Colon (tissue), 2 donors: ENCODE measurements around the gene ZNF521.

Experiments
- FAIRE-seq: peaks from 2 replicates; lab custom pipeline; 2012; peaks lifted over from hg19 to GRCh38; lab: Jason Lieb, UNC
- donor health status: control.
- donor health status: control.

The ZNF521 gene

DNA sequence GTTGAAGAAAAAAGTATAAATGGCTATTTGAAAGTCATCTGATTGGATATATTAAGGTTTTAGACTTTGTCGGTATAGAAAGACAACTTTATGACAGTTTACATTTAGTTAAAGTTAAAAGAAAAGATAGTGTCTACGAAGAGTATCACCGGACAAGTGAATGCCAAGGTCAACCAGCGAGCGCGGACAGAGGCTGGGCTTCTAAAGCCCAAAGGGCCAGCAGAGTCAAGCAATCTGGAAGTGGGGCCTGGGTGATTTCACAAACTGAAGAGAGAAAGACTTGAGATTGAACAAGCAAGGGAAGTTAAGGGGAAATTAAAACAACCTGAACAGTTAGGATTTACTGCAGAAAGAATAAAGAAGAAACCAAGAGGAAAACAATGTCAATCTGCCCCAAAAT lies 16.3 kb downstream of the ZNF521 start:
- no peak for FAIRE-seq

DNA sequence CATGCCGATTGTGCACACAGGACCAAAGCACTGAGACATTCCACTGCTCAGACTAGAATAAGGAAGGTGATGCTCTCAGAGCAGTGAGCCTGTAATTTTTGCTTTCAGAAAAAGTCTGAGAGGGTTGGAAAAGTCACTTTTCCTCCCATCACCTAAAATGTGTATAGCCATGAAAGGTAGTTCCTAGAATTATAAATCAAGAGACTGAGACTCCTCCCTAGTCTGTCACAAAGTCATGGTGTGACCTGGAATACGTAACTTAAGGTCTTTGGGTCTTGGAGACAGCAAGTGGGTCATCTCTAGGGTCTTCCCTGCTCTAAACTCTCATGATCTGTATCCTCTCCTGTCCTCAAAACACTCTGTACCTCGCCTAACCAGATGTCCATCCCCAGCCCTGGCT lies 16.9 kb downstream of the ZNF521 start:
- FAIRE-seq = no peak

DNA sequence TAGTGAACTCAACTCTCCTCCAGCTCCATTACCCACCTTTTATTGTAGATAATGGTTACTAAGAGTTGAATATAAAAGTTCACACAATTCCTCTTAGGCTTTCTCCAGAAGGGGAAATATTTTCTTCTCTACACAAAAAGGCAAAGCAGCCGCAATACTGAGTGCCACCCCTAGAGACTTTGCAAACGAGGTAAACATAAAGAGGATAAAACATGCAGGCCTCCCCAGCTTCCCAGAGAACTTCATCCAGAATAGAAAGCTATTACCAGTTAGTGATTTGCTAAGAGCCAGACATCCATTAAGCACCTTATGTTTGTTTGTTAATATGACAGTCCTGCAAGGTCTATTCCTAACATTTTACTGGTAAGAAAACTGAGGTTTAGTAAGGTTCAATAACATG lies 17.4 kb downstream of the ZNF521 start:
- no peak for FAIRE-seq

DNA sequence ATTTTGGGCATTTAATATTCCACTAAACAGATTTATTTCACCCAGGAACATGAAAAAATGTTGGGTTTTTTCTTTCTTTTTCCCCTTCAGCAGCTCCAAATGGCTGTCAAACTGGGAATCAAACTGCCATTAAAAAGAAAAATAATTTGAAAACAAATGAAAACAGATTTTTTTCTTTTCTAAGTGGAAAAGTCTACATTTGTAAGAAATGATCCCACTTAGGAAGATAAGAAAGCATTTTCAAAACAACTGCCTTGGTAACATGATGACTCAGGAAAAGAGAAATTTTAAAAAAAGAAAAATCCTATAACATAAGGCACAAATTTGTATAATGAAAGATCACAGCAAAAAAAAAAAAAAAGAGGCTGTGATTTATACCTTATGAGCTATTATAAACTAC lies 20.0 kb downstream of the ZNF521 start:
- no peak for FAIRE-seq

DNA sequence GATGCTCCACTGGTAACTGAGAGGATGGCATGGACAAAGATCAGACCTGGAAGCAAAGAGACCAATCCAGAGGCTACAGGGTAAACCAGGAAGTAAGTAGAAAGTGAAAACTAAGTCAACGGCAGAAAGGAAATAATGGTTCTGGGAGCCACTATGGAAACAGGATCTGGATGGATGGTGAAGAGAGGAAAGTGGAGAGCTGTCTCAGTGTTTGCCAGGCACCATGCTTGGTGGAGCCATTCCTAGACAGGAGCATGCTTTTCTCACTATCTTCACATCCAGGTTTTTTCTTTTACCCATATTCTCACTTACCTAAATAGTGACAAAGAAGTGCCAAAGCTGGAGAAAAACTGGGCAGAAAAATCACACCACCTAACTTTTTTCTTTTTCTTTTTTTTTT lies 22.2 kb downstream of the ZNF521 start:
- FAIRE-seq = no peak

DNA sequence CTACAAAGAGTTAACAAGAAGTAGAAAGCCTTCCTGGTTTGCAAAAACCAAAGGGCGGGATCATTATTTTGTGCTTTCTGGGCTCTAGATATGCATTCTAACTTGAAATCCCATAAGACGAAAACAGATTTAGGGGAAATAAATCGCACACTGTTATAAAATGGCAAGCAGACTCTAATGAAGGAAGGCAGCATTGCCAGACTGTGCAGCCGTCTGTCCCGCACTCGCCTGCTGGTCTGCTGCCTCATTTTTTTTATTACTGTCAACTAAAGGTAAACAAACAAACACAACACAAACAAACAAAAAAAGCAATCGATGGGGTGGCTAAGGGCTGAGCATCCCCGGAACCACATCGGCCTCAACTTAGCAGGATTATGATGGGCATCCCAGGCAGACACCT lies 24.4 kb downstream of the ZNF521 start:
- FAIRE-seq = no peak

DNA sequence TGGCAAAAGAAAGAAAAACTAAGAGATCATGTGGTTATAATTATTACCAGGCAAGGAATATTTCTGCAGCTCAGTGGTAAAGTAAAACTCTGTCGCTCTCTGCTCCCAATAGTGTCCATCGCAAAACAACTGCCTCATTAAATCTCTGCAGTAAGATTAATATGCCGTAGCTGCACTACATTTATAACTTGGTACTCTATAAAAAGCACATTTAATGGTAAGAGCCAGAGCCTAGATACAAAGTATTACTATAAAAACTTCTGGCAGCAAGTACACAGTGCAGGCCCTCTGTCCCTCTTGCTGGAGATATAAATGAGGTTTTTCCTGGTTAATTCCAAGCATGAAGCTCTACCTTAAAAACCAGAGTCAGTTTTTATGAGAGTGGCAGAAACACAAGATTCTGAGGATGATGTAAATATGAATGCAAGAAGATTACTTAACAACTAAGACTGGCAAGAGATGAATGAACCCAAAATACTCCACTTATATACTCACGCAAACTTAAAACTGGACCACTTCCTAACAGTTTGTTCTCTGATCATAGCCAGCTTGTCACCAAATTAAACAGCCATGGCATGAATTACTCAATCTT lies 25.5 kb downstream of the ZNF521 start:
- FAIRE-seq = no peak

DNA sequence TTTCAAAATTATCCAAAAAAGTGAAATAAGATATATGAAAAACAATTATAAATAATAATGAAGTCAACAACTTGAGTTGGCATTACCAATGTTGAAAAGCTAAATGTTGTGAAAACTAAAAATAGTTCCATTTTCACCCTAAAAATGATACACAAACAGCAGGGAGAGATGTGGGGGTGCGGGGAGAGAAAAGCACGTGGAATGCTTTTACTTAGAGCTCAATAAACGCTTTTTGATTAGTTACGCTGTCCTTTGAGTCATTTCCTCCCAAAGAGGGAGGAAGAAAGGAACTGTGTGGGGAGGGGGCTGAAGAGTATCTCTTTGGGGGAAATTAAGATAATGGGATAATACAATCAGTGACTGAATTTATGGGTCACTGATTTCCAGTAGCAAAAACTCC lies 29.2 kb downstream of the ZNF521 start:
- no peak for FAIRE-seq

DNA sequence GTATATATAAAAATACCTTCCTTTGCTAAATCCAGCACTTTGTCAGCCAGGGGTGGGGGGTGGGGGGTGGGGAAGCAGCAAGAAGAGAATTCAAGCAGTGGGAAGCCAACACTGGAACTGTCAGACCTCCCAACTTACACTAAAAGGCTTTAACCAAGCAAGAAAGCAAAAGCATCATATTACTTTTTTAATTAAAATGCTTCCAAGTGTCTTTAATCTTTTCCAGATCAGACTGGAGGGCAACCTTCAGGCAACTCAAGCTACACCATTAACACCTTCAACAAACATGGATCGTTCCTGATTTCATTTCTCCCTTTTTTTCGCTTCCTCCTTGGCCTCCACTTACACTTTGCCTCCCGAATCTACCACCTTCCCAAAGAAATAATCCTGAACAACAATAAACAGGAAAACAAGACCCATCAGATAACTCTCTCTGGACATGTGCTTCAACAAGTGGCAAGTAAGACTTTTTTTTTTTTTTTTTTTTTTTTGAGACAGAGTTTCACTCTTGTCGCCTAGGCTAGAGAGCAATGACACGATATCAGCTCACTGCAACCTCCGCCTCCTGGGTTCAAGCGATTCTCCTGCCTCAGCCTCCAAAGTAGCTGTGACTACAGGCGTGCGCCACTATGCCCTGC lies 35.5 kb downstream of the ZNF521 start:
- no peak for FAIRE-seq

DNA sequence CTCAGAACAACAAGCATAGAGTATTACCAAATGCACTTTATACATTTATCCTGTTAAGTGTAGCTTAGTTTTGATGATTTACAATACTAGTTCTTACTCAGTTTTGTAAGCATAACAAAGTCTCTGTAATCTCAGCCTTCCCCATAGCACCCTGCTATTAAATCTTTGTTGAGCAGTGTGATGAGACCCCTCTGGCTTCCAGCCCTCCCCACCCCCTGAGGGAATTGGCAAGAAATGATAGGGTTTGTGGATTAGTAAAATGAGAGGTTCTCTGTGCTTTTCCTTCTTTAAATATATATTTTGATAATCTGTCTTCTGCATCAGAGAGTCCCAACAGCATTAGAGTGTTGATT lies 37.2 kb downstream of the ZNF521 start:
- no peak for FAIRE-seq

DNA sequence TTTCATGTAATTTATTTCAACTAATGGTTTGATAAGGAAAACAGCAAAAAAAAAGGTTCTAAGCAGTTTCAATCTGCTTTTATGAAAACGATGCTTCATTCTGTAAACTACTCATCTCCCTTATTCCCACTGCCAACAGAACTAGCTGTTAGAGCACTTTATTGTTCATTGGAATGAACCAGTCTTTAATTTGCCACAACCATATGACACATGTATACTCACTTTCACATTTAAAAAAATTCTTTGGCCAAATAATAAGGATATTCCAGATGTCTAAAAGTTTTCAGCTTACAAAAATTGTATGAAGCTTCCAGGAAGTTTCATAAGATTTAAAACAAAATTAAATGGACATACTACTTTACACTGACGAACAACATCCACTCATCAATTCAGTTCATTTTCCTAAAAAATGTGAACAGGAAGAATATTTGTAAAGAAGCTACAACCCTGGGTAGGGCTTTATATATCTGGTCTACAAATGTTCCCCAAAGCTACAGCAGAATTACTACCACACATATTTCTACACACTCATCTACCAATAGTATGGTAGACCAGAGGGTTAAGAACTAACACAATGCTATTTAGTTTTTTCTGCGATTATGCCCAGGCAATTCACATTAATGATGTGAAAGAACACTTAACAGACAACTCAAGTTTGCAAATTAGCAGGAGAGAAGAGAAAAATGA lies 37.7 kb downstream of the ZNF521 start:
- no peak for FAIRE-seq

DNA sequence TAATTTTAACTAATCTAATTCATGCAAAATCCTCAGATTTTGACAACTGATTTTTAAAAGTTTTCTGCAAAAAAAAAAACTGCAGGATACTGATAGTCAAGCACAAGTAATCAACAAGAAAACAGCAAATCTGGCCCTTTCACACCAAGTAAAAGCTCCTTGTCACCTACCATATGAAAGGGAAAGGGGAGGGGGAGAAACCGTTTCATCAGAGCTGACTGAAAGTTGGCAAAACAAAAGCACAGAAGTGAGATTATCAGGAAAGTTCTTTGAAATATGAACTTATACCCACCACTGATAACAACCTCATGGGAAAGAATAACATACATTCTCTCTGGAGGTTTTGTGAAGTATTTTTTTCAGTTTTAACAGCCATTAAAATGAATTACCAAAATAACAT lies 38.7 kb downstream of the ZNF521 start:
- FAIRE-seq = no peak

DNA sequence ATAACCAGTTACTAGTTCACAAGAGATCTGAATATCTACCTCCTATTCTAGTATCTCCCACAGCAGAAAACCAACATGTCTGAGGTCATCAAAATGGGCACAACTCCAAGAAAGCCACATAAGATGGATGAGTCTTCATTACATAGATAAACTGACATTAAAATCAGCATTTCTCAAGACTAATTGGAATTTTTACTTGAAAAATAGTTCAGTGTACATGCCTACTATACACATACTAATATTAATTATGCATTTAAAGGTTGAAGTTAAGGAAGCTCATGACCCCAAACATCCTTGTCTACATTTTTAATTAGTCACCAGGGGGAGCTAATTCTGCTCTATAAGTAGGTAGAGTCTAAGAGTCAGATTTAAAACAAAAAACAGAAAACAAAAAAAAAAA lies 41.9 kb downstream of the ZNF521 start:
- FAIRE-seq = no peak

DNA sequence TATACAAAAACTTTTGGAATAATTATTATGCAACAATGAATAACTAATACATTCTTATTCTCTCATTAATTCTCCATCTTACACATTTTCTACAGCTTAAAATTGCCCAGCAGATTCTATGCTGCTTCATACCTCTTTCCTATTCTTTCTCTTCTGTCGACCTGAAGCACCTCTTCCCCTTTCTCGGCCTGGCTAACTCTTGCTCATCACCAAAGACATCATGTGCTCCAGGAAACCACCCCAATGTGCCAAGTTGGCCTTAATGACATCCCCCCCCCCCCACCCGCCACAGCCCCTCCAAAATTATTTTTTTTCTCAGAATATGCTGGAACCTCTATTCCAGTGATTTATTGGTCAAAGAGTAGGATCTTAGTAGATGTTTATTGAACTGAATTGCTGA lies 43.6 kb downstream of the ZNF521 start:
- FAIRE-seq = no peak

DNA sequence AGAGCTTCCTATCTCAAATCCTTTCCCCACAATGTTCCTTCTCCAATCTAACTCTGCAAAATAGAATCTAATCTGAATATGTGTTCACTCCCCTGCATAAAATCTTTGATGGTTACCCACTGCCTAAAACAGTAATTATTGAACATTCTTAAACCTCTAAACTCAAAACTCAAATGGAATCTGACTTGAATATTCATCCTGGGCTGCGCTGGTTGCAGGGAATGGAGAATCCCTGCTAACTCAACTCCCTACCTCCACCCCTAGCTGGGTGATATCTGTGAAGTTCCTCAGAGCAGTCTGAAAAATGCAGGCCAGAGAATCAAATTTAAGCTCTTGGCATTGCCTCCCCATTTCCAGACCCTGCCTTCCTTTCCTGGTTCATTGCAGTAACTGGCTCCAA lies 44.8 kb downstream of the ZNF521 start:
- no peak for FAIRE-seq

DNA sequence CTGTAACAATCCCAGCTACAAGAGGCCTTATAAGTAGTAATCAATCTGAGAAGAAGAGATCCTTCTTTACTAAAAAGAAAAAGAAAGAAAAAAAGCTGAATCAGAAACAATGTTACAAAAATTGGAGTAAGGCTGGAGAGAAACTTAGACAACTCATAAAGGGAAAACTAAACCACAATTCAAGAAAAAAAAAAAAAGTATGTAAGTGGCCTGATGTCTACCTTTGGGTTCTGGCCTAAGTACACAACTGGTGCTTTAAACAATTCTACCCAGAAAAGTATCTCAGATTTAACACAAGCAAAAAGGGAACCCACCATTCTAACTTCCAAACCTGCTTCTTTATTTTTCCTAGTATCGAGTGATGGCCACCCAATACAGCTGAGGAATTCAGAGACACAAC lies 45.3 kb downstream of the ZNF521 start:
- no peak for FAIRE-seq

DNA sequence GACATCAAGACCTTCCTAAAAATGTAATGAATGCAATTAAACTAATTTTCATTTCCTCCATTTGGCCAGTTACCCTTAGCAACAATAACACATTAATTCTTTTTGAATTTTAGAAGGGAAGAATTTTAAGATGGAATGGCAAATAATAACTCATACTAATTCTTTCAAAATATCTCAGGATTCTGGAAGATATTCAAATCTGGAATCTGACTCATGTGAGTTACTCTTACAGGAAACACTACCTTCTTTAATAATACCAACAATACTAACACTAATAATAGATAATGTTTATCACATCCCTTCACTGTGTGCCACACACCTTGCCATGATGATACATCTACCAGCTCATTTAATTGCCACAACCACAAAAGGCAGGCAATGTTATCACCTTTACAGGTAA lies 46.4 kb downstream of the ZNF521 start:
- FAIRE-seq = no peak

DNA sequence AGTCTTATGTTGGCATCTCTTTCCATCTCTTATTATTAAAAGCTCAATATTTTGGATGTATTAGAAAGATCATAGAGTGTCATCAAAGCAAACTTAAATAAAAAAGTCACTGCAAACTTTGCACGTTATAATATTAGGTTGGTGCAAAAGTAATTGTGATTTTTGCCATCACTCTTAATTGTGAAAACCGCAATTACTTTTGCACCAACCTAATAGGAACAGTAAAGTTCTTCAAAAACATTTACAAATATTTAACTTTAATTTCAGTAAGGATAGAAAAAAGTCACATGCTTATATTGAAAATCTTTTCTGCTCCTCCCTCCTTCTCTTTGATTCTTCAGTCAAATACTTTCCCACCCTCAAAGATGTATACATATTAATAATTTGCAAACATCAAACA lies 51.5 kb downstream of the ZNF521 start:
- no peak for FAIRE-seq

DNA sequence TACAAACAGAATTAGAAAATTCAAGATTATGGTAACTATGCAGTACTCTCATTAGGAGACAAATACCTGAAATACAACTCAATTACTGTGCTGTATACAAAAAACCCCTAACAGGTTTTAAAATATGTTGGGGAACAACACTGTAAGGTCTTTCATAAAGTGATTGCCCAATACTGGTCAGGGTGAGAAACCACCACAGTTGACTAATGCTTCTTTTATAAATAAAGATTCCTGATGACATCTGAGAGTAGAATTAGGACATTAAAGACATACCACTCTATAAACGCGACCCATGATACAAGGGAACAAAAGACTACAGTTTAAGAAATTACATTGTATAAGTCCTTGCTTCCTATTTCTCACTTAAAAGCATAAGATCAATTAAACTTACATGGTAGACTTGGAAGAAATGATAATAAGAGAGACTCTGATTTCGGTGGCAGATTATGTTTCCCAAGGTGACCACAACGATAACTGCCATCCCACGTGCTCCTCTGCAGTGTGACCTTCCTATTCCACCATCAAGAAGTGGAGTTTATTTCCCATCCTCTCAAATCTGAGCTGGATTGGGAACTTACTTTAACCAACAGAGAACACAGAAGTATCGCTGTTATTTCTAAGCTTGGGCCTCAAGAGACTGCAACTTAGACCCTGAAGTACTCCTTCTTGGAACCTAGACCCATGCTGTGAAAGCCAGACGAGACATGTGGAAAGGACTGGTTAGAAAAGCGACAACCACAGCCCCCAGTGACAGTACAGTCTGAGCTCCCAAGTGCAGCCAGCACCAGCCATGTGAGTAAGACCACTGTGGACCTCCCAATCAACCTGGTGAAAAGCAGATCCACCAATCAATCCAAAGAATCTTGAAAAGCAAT lies 52.3 kb downstream of the ZNF521 start:
- FAIRE-seq = no peak

DNA sequence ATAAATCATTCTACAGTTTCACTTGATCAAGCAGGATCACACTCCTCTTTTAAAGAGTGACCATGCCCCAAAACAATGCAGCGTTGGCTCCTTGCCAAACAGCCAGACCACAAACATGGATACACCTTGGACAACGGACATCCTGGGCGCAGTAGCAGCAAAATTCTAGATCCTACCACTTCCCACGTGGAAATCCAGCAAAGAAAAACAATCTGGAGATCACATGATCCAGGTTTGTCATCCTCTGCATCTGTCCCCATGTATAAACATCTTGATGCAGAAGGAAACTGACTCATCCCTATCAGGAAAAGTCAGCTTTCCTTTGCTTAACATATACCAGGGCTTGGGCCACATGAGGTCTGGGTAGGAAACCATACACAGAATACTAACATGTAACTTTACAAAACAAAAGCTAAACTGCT lies 53.1 kb downstream of the ZNF521 start:
- no peak for FAIRE-seq

DNA sequence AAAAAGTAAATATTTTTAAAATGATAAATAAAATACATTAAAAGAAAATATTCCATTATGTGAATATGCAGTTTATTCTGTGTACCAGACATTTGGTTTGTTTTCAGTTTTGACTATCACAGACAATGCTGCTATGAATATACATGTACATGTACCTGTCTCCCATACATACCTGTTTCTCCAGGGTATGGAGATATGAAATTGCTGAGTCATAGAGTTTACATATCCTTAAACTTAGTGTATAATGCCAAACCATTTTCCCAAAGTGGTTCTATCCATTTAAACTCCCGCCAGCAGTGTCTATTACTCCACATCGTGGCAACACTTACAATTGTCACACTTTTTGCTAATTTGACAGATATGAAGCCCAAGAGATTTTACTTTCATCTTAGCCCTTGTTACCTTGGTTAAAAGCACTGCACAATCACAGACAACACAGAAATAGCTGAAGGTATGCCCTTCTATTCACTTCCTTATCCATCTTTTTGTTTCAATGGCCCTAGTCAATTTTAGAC lies 56.3 kb downstream of the ZNF521 start:
- FAIRE-seq = no peak

DNA sequence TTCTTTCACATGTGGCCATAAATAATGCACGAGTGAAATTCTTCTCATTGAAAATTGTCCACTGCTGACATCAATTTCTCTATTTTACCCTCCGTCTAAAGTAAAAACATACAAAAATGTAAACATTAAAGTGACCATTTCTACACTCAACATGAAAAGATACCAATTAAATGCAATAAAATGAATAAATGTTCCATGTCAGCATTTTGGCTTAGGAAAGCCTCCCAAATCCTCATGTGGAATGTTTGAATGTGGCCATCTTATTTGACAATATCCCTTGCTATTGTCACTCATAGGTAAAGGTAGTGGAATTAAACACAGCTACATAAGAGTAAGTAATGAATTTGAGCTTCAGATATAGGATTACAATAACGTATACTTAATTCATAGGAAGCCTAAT lies 60.8 kb downstream of the ZNF521 start:
- no peak for FAIRE-seq
